Measurements from ENCODE around the gene SHROOM2. TPM values are rescaled to one million over a fixed set of nuclear protein-coding genes. Genes with fewer than 3 reads are reported as not detected.

SHROOM2 gene
- polyA plus RNA-seq, 1 experiment = 1.1 TPM

- TF ChIP-seq, protein P1, sequence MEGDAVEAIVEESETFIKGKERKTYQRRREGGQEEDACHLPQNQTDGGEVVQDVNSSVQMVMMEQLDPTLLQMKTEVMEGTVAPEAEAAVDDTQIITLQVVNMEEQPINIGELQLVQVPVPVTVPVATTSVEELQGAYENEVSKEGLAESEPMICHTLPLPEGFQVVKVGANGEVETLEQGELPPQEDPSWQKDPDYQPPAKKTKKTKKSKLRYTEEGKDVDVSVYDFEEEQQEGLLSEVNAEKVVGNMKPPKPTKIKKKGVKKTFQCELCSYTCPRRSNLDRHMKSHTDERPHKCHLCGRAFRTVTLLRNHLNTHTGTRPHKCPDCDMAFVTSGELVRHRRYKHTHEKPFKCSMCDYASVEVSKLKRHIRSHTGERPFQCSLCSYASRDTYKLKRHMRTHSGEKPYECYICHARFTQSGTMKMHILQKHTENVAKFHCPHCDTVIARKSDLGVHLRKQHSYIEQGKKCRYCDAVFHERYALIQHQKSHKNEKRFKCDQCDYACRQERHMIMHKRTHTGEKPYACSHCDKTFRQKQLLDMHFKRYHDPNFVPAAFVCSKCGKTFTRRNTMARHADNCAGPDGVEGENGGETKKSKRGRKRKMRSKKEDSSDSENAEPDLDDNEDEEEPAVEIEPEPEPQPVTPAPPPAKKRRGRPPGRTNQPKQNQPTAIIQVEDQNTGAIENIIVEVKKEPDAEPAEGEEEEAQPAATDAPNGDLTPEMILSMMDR (IDR thresholded peaks at IDR 0.05; ENCODE audit: insufficient read depth, low read depth, low read length) = no peak
- H3K4me3 ChIP-seq (ENCODE audit: low read depth, low read length) = no peak overlapping the region
- ChIA-PET CTCF (interaction anchor here (1.1 kb wide), 1 partner anchor 9 kb away, joined by 3 read pairs; no protein-coding TSS in a partner anchor), POLR2A (no interaction called here)
- DNase-seq (ENCODE audit: low read depth) = no peak
- H3K27me3 ChIP-seq (ENCODE audit: control insufficient read depth, insufficient read depth, low read length) = no peaks in the 10 kb centered on the region
- H3K36me3 ChIP-seq (ENCODE audit: control insufficient read depth, insufficient read depth, low read length) = no peaks in the 10 kb centered on the region
These were observed 139.8 kb downstream of the SHROOM2 start for GRCh38 chrX:9926002-9926401.

DNA sequence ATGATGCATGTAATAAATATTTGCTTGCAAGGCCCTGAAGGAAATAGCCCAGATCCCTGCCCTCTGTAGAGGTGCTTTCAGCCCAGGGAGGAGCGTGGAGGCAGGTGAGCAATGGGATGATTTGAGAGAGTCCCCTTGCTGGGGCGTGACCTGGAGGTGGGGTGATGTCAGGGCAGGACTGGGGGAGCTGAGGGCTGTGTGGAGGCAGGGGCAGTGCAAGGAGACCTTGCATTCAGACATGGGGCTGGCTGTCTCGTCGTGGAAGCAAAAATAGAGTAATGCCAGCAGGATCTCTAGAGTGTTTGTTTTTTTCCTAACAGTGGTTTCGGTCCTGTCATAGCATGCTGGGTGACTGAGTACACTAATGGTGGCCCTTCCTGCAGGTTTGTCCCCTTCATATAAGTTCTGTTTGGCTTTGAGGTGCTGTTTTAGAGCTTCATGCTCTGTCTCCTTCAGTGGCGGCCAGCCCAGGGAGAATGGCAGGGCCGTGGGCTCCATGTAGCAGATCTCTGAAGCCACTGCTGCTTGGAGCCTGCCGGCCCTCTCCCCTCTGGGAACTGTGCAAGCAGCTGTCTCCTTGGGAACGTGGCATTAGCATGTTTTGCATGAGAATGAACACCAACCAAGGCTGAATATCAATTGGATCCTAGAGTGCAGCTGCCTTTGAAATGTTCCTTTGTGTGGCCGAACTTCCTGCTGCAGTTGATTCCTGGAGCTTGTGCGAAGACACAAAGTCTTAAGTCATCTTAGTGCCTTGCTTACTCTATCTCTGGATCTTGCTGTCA is 141.7 kb downstream of the SHROOM2 start:
- Histone ChIP-seq H3K36me3 (ENCODE audit: control insufficient read depth, insufficient read depth, low read length) (no peaks in the 10 kb centered on the region), H3K4me3 (ENCODE audit: low read depth, low read length) (no peak overlapping the region), H3K27me3 (ENCODE audit: control insufficient read depth, insufficient read depth, low read length) (no peaks in the 10 kb centered on the region)
- CTCF ChIA-PET = no interaction called here
- POLR2A ChIA-PET = no interaction called here
- no peak for DNase-seq (ENCODE audit: low read depth)
- TF ChIP-seq, protein P1 (IDR thresholded peaks at IDR 0.05; ENCODE audit: insufficient read depth, low read depth, low read length) = no peak

GRCh38 chrX:9935436-9935835 is 149.2 kb downstream of the SHROOM2 start:
- DNase-seq (ENCODE audit: low read depth) = no peak

GRCh38 chrX:9937761-9938160 is 151.5 kb downstream of the SHROOM2 start:
- ChIA-PET CTCF (interaction anchor here (1.1 kb wide), 1 partner anchor 15 kb away, joined by 4 read pairs; no protein-coding TSS in a partner anchor), POLR2A (no interaction called here)
- TF ChIP-seq, protein P1 (IDR thresholded peaks at IDR 0.05; ENCODE audit: insufficient read depth, low read depth, low read length) = no peak
- no peaks in the 10 kb centered on the region for H3K36me3 ChIP-seq (ENCODE audit: control insufficient read depth, insufficient read depth, low read length)
- no peak for DNase-seq (ENCODE audit: low read depth)
- H3K27me3 ChIP-seq (ENCODE audit: control insufficient read depth, insufficient read depth, low read length) = no peaks in the 10 kb centered on the region
- H3K4me3 ChIP-seq (ENCODE audit: low read depth, low read length) = no peak overlapping the region

More at GRCh38 chrX:9935436-9935835, 149.2 kb downstream of the SHROOM2 start:
- no peak overlapping the region for H3K4me3 ChIP-seq (ENCODE audit: low read depth, low read length)
- ChIA-PET CTCF (no interaction called here), POLR2A (no interaction called here)
- TF ChIP-seq, protein P1 (IDR thresholded peaks at IDR 0.05; ENCODE audit: insufficient read depth, low read depth, low read length) = no peak
- no peaks in the 10 kb centered on the region for H3K27me3 ChIP-seq (ENCODE audit: control insufficient read depth, insufficient read depth, low read length)
- H3K36me3 ChIP-seq (ENCODE audit: control insufficient read depth, insufficient read depth, low read length) = no peaks in the 10 kb centered on the region

- no peak for DNase-seq (ENCODE audit: low read depth)
- ChIA-PET CTCF (no interaction called here), POLR2A (no interaction called here)
- H3K27me3 ChIP-seq (ENCODE audit: control insufficient read depth, insufficient read depth, low read length) = no peaks in the 10 kb centered on the region
- no peak overlapping the region for H3K4me3 ChIP-seq (ENCODE audit: low read depth, low read length)
- TF ChIP-seq, protein P1 (IDR thresholded peaks at IDR 0.05; ENCODE audit: insufficient read depth, low read depth, low read length) = no peak
- no peaks in the 10 kb centered on the region for H3K36me3 ChIP-seq (ENCODE audit: control insufficient read depth, insufficient read depth, low read length)
These were observed 152.3 kb downstream of the SHROOM2 start for GRCh38 chrX:9938516-9938915.
